ENCODE measurements around the gene DNAAF8.
A peak's percentile ranks its signal among the peaks of the same experiment; 100 is the strongest.

Gene DNAAF8

DNA sequence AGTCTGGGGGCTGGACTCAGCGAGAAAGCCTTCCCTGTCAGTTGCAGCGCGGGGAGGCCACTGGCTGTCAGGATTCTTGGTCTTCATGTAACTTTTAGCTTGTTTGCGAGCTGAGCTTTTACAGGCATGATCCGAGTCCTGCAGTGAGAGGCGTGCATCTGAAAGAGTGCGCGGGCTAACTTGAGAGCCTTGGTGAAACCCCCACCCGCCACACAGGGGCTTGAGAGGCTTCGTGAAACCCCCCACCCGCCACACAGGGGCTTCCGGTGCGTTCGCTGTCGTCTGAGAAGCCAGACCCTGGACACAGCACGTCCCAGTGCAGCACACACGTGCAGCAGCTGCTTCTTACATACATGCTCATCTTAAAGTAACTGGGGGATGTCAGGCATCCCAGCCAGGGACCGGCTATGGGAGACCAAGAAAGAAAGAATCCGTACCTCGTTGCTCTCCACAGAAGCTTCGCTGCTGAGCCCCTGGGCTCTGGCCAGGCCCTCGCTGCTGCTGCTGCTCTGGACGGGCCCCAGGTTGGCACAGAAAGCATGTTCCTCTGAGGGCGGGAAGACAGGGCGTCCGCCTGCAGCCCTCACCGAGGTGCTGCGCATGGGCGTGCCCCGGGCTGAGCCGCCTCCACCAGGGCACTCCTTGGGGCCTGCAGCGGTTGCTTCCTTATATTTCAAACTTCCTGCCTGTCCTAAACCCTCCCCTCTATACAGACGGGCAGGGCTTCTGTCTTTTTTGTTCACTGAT, 33.2 kb upstream of the DNAAF8 start:
- Mint-ChIP-seq H3K4me1 (no peaks in the 10 kb centered on the region), H3K27ac (no peak overlapping the region), H3K27me3 (no peaks in the 10 kb centered on the region), H3K9me3 (no peaks in the 10 kb centered on the region), H3K4me3 (no peak overlapping the region), H3K36me3 (peaks cover 5% of the 10 kb centered on the region)
- ATAC-seq (ENCODE audit: low read depth) (no peak), DNase-seq (ENCODE audit: low spot score in 2 of 2) (no peak)

DNA sequence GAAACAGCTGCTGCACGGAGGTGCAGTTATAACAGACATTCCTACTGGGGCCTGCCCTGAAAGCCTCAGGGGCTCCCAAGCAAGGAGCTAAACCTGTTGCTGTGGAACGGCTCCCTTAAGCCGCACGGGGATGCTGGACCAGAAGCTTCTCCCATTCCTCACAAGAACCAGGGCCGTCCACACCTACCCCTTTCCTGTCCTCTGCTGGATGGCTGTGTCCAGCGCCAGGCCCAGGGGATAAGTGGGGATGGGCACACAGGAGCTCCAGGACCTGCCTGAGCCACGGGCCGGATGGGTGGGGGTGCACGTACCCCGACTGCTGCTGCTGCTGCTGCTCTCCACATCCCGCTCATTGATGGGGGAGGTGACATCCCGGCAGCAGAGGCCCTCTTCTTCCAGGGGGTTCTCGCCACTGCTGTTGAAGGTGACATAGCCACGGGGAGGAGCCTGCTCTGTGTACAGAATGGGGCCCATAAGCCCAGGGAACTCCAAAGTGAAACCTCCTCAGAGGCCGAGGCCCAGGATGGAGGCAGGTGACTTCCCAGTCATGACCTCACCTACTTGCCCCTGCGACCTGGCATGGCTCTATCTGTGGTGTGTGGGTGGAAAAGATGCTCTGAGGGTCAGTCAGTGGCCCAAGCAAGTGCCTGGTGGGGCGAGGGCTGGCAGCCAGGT, 32.4 kb upstream of the DNAAF8 start:
- H3K4me1 Mint-ChIP-seq = no peaks in the 10 kb centered on the region
- DNase-seq (ENCODE audit: low spot score in 2 of 2) (no peak), ATAC-seq (ENCODE audit: low read depth) (no peak)
- H3K27me3 Mint-ChIP-seq = no peaks in the 10 kb centered on the region
- H3K4me3 Mint-ChIP-seq = no peak overlapping the region
- H3K27ac Mint-ChIP-seq = no peak overlapping the region
- H3K36me3 Mint-ChIP-seq = peaks cover 9% of the 10 kb centered on the region
- H3K9me3 Mint-ChIP-seq = no peaks in the 10 kb centered on the region

DNA sequence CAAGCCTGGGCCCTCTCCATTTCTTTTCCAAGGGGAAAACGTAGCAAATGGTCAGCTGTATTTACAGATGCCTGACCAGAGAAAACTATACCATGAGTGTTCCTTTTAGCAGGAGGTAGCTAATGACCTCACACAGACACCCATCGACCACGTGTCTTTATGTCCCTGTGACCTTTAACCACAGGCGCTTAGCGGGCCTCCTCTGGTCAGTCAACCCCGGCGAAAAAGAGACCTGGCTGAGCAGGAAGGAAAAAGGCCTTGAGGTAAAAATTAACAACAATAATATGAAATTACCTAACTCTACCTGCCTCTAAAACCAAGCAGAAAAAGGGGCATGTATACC, 31.9 kb upstream of the DNAAF8 start:
- Mint-ChIP-seq H3K4me3 (no peak overlapping the region), H3K27ac (no peak overlapping the region), H3K36me3 (peaks cover 10% of the 10 kb centered on the region), H3K27me3 (no peaks in the 10 kb centered on the region), H3K9me3 (no peaks in the 10 kb centered on the region), H3K4me1 (no peaks in the 10 kb centered on the region)
- DNase-seq (ENCODE audit: low spot score in 2 of 2) = no peak
- no peak for ATAC-seq (ENCODE audit: low read depth)

DNA sequence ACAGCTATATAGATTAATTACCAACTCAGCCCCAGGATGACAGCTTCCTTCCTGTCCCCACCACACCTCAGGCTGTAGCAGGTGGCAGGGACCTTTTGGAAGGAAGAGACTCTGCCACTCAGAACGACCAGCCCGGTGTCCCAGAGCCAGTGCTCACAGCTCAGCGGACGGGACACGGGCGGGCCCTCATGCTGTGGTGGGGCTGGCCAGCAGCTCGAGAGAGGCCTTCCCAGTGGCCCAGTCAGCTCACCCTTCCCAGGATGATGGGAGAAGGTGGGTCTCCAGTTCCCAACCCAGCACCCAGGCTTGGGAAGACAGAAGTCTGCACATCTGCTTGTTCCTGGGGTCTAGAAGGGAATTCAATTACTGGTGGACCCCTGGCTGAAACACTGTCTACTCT, 30.4 kb upstream of the DNAAF8 start:
- Mint-ChIP-seq H3K27me3 (no peaks in the 10 kb centered on the region), H3K36me3 (peaks cover 12% of the 10 kb centered on the region)

DNA sequence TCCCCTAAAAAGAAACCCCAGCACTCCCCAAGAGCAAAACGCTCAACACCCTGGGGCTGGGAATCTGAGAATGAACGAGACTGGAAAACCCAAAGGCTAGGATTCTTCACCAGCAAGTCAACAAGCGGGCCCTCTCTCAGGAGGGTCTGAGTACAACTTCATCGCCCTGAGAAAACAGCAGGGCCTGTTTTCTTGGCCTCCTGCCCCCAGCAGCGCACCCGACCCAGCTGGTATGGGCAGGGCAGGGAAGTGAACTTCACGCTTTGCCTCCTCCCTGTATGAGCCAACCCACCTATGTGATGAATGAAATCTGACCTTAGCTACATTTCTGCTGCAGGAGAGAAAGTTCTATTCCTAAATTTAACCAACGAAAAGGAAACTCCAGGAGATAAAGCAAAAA, 29.8 kb upstream of the DNAAF8 start:
- Mint-ChIP-seq H3K9me3 (no peaks in the 10 kb centered on the region), H3K27ac (no peak overlapping the region), H3K27me3 (no peaks in the 10 kb centered on the region), H3K4me3 (no peak overlapping the region), H3K36me3 (peaks cover 14% of the 10 kb centered on the region), H3K4me1 (no peaks in the 10 kb centered on the region)
- DNase-seq (ENCODE audit: low spot score in 2 of 2) (no peak), ATAC-seq (ENCODE audit: low read depth) (no peak)

More for the DNA sequence above, 30.4 kb upstream of the DNAAF8 start:
- Mint-ChIP-seq H3K4me3 (no peak overlapping the region), H3K27ac (no peak overlapping the region), H3K4me1 (no peaks in the 10 kb centered on the region), H3K9me3 (no peaks in the 10 kb centered on the region)
- no peak for ATAC-seq (ENCODE audit: low read depth)
- no peak for DNase-seq (ENCODE audit: low spot score in 2 of 2)

DNA sequence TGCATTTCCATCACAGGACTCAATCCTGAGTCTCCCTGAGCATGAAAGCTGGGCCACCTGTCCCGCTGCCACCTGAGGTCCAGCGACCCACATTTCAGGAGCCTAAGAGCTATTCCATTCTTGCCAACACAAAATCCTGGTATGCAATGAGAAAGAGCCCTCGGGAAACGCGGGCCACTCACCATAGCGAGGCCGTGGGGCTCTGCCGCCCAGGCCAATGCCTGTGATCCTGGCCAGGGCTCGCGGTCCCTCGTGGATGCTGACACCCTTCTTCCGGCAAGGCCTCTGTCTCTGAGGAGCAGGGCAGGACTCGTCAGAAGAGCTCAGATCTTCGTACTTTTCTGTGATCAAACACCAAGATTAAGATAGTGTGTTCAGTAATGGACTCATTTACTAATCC, 29.4 kb upstream of the DNAAF8 start:
- Mint-ChIP-seq H3K27me3 (no peaks in the 10 kb centered on the region), H3K4me1 (no peaks in the 10 kb centered on the region), H3K9me3 (no peaks in the 10 kb centered on the region), H3K36me3 (peaks cover 14% of the 10 kb centered on the region), H3K27ac (no peak overlapping the region), H3K4me3 (no peak overlapping the region)
- ATAC-seq (ENCODE audit: low read depth) = no peak
- no peak for DNase-seq (ENCODE audit: low spot score in 2 of 2)

DNA sequence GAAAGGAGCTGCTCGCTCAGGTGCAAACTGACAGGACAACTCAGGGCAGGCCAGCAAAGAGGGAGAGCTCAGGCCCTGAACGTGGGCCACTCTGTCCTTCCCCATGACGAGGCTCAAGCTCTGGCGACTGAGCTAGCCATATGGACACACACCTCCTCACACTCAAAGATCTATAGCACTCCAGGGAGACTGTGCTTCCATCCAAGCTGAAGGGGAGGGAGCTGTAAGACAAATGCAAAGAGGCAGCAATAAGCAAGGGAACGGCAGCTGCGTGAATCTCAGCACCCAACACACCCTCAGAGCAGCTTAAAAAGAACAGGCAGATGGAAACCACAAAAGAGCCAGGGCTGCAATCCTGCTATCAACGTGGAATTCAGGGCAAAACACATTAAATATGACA, 27.5 kb upstream of the DNAAF8 start:
- Mint-ChIP-seq H3K27ac (no peak overlapping the region), H3K36me3 (peaks cover 14% of the 10 kb centered on the region), H3K27me3 (no peaks in the 10 kb centered on the region), H3K4me3 (no peak overlapping the region), H3K9me3 (no peaks in the 10 kb centered on the region), H3K4me1 (no peaks in the 10 kb centered on the region)
- ATAC-seq (ENCODE audit: low read depth) (no peak), DNase-seq (ENCODE audit: low spot score in 2 of 2) (no peak)

DNA sequence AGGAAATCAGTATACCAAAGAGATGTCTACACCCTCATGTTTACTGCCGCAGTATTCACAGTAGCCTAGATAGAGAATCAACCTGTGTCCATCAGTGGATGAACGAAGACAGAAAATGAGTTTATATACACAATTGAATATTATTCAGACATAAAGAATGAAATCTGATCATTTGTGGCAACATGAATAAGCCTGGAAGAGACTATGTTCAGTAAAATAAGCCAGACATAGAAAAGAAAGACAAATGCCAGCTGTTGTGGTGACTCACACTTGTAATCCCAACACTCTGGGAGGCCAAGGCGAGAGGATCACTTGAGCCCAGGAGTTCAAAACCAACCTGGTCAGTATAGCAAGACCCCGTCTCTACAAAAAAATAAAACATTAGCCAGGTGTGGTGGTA, 24.9 kb upstream of the DNAAF8 start:
- Mint-ChIP-seq H3K4me1 (no peaks in the 10 kb centered on the region), H3K27ac (no peak overlapping the region), H3K27me3 (no peaks in the 10 kb centered on the region), H3K36me3 (peaks cover 22% of the 10 kb centered on the region), H3K9me3 (no peaks in the 10 kb centered on the region), H3K4me3 (no peak overlapping the region)
- ATAC-seq (ENCODE audit: low read depth) = no peak
- DNase-seq (ENCODE audit: low spot score in 2 of 2) = no peak

DNA sequence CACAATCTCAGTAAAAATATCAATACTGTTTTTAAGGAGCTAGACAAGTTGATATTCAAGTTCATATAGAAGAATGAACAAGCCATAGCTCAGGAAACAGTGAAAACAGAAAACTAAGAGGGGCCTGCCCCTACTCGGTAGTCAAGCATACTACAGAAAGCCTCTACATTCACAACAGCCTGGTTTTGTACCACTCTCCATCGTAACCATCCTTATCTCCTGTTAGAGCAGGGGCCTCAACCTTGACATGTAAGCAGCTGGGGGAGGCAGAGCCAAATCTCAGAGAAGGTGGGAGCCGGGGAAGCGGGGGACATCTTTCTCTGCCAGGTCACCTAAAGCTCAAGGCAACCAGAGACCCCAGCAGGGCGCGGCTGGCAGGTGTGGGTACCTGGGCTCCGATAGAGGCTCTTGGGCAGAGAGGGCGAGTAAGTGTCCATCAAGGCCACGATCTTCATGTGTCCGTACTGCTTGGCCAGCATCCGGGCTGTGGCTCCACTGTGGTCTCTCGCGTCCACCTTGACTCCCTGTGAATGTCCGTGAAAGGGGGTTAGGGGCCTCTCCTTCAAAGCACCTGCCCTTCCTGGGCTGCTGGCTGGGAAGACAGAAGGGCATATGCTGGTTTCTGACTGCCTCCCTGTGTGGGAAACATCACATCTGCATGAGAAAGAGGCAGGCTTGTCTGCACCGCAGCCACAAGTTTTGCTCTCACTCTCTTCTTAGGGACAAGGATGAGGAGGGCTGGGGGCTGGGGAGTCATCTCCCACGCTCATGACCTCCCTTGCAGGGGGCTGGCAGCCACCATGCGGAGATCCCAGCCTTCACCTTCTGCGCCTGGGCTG, 20.5 kb upstream of the DNAAF8 start:
- ATAC-seq (ENCODE audit: low read depth) = no peak
- Mint-ChIP-seq H3K27me3 (no peaks in the 10 kb centered on the region), H3K36me3 (peaks cover 15% of the 10 kb centered on the region), H3K4me3 (no peak overlapping the region), H3K4me1 (peaks cover 5% of the 10 kb centered on the region), H3K9me3 (no peaks in the 10 kb centered on the region), H3K27ac (no peak overlapping the region)
- no peak for DNase-seq (ENCODE audit: low spot score in 2 of 2)

DNA sequence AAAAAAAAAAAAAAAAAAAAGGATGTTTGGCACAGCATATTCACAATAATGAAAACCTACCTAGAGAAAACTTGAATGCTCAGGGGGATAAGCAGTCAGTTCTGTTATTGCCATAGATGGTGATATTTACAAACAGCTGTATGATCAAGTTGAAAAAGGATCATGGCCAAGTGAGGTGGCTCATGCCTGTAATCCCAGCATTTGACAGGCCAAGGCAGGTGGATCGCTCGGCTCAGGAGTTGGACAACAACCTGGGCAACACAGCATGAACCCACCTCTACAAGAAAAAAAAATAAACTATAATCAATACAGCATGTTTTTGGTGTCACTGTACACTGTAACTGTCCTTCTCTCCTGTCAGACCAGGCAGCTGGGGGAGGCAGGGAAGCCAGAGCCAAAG, 19.3 kb upstream of the DNAAF8 start:
- H3K4me1 Mint-ChIP-seq = peaks cover 9% of the 10 kb centered on the region
- ATAC-seq (ENCODE audit: low read depth) (no peak), DNase-seq (ENCODE audit: low spot score in 2 of 2) (no peak)
- H3K36me3 Mint-ChIP-seq = peaks cover 13% of the 10 kb centered on the region
- H3K4me3 Mint-ChIP-seq = no peak overlapping the region
- H3K27ac Mint-ChIP-seq = no peak overlapping the region
- H3K27me3 Mint-ChIP-seq = no peaks in the 10 kb centered on the region
- no peaks in the 10 kb centered on the region for H3K9me3 Mint-ChIP-seq

DNA sequence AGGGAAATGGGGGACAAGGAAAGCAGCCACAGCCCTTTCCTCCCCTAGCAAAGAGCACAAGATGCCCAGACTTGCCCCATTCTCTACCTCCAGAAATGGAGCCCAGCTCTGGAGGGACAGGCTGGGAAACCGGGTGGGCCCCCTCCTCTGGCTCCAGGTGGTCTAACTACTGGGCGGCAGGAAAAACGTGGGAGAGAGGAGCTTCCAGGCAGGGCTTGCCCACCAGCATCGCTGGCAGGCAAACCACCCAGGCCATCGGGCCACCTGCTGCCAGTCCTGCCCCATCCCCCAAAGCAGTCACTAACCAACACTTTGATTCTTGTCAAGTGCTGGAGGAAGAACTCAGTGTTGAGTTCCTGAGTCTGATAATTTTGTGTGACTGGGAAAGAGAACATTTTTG, 15.9 kb upstream of the DNAAF8 start:
- no peak for DNase-seq (ENCODE audit: low spot score in 2 of 2)
- H3K27ac Mint-ChIP-seq = peak overlapping the region; percentile 35
- peaks cover 9% of the 10 kb centered on the region for H3K4me1 Mint-ChIP-seq
- no peaks in the 10 kb centered on the region for H3K9me3 Mint-ChIP-seq
- peaks cover 11% of the 10 kb centered on the region for H3K36me3 Mint-ChIP-seq
- no peak overlapping the region for H3K4me3 Mint-ChIP-seq
- ATAC-seq (ENCODE audit: low read depth) = no peak
- H3K27me3 Mint-ChIP-seq = no peaks in the 10 kb centered on the region

DNA sequence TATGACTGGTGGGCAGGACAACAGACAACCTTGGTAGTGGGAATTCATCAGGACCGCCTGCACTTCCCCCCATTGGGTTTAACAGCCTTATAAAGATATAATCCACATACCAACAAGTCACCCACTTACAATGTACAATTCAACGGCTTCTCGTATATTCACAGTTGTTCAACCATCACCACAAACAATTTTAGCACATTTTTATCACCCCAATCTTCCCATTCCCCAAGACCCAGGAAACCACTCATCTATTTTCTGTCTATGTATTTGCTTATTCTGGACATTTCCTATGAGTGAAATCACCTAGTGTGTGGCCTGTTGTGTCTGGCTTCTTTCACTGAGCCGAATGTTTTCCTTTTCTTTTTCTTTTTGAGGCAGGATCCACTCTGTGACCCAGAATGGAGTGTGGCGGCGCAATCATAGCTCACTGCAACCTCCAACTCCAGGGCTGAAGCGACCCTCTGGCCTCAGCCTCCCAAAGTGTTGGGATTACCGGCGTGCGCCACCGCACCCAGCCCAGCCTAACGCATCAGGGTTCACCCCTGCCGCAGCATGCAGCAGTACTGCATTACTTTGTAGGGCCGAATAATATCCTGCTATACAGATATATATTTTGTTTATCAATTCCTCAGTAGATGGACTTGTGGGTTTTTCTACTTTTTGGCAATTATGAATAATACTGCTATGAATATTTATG, 11.1 kb upstream of the DNAAF8 start:
- Mint-ChIP-seq H3K27me3 (no peaks in the 10 kb centered on the region), H3K4me3 (no peak overlapping the region), H3K9me3 (no peaks in the 10 kb centered on the region), H3K4me1 (peaks cover 9% of the 10 kb centered on the region), H3K27ac (no peak overlapping the region), H3K36me3 (peaks cover 5% of the 10 kb centered on the region)
- ATAC-seq (ENCODE audit: low read depth) (no peak), DNase-seq (ENCODE audit: low spot score in 2 of 2) (no peak)

DNA sequence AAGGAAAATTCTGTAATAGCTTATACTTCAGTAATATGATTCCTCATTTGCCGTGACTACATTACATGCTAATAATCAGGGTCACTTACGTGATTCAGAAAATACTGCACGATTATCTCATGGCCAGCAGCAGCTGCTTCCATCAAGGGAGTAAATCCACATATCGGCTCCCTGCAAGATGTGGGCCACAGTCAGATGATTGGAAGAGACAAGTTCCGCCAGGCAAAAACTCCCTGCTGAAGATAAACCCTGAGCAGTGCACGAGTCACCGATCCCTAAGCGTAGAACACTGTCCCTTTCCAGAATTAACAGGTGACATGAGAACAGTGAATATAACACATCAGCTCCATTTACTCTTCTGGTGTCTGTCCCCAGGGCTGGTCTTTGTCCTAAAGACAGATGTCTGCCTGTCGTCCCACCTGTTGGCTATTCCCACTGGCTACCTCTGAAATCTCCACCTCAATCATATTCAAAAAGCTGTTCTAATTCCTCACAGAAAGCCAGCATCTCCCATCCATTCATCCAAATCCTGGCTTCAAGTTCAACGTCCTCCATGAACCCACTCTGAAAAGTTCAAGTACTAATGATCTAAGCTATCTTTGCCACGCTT, 9.6 kb upstream of the DNAAF8 start:
- peaks cover 9% of the 10 kb centered on the region for H3K36me3 Mint-ChIP-seq
- no peak overlapping the region for H3K27ac Mint-ChIP-seq
- no peak for ATAC-seq (ENCODE audit: low read depth)

DNA sequence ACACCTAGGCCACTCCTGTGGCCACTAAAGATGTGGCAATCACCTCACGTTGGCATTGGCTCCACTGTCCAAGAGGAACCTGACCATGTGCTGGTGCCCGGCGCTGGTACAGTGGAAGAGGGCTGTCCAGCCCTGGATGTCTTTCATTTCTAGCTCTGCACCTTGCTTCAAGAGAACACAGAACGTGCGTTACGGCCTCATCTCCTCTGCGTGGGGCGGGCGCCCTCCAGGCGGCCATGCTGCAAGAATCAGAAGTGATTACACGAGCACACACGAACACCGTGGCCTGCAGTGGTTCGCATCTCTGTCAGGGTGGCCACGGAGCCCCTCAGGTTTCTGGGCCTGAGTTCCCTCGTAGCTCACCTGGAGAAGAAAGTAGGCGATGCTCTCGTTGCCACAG, 7.7 kb upstream of the DNAAF8 start:
- no peak overlapping the region for H3K27ac Mint-ChIP-seq
- H3K4me3 Mint-ChIP-seq = no peak overlapping the region
- peaks cover 10% of the 10 kb centered on the region for H3K36me3 Mint-ChIP-seq
- DNase-seq (ENCODE audit: low spot score in 2 of 2) (no peak), ATAC-seq (ENCODE audit: low read depth) (no peak)
- H3K4me1 Mint-ChIP-seq = no peaks in the 10 kb centered on the region
- H3K9me3 Mint-ChIP-seq = no peaks in the 10 kb centered on the region
- no peaks in the 10 kb centered on the region for H3K27me3 Mint-ChIP-seq

More for the DNA sequence above, 9.6 kb upstream of the DNAAF8 start:
- no peaks in the 10 kb centered on the region for H3K27me3 Mint-ChIP-seq
- no peaks in the 10 kb centered on the region for H3K4me1 Mint-ChIP-seq
- no peaks in the 10 kb centered on the region for H3K9me3 Mint-ChIP-seq
- no peak overlapping the region for H3K4me3 Mint-ChIP-seq
- DNase-seq (ENCODE audit: low spot score in 2 of 2) = no peak

Data from memory B cell (primary cell).